ENCODE measurements around the gene HAAO.
A peak's percentile ranks its signal among the peaks of the same experiment; 100 is the strongest.

Gene HAAO

DNA sequence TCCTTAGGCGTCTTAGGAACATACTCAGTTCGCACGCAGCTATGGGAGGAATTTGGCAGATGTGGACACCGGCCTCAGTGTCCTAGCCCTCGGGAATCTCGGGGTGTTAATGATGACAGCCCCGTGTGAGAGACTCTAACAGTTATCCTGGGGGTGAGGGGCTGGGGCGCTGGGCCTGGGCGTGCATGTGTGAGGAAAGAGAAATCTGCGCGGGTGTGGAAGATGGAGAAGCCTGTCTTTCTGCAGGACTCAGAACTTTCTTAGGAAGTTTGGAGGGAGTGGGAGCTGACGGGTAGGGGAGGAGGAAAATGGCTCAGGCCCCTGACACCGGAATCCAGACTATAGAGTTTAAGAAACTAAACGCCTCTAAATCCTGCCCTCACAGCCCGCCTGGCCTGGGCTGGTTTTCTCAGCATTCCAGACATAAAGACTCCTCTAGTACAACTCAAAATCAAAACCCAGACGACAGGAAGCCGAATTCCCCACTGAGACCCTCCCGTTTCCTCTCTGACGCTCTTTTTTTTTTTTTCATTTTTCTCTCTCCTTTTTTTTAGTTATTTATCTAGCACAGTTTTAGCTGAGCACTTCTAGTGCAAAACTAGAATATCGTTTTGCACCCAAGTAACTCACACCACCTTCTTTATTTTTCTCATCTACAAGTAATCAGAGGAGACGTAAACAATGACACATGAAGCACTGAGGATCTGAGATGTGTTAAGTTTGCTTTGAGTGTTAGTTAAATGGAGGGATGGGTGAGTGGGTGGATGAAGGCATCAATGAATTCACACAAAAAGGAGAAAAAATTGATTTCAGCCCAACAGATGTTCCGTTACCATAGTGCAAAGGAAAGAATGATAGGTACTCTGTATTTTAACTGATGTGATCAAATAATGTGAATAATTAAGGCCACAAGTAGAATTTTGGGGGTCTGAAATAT is 1.2 kb upstream of the HAAO start:
- peak; percentile 46 for DNase-seq
- no peaks in the 10 kb centered on the region for H3K79me1 ChIP-seq (replicated peaks; ENCODE audit: low read length, poor library complexity, severe bottlenecking)
- H4K91ac ChIP-seq (ENCODE audit: low read length), result peak overlapping the region; percentile 67
- no peak overlapping the region for H2BK5ac ChIP-seq (ENCODE audit: low read depth, low read length, poor library complexity, severe bottlenecking)
- H2AK5ac ChIP-seq (ENCODE audit: low read length, severe bottlenecking), result no peak overlapping the region
- H2BK15ac ChIP-seq (ENCODE audit: low read depth, poor library complexity, severe bottlenecking), result no peak overlapping the region
- H3K18ac ChIP-seq (ENCODE audit: low read depth in 1 of 2, low read length in 2 of 2), result peak overlapping the region; percentile 25 to 66
- H3K27me3 ChIP-seq (ENCODE audit: control insufficient read depth in 1 of 2, insufficient read depth in 1 of 2, low read length in 2 of 2), result peaks cover 21 to 29% of the 10 kb centered on the region in 2 experiments
- H3K36me3 ChIP-seq (ENCODE audit: control insufficient read depth in 1 of 2, insufficient read depth in 2 of 2, low read depth in 1 of 2, low read length in 2 of 2), result no peaks in the 10 kb centered on the region
- peaks cover 13% of the 10 kb centered on the region for H3K4me1 ChIP-seq (ENCODE audit: control insufficient read depth, insufficient read depth, low read depth, low read length)
- H3K14ac ChIP-seq (ENCODE audit: low read length in 2 of 2), result peak overlapping the region in 1 of 2 experiments; percentile 58
- H2BK120ac ChIP-seq (ENCODE audit: low read depth, low read length), result no peak overlapping the region
- no peak overlapping the region for H3K27ac ChIP-seq (ENCODE audit: low read length, poor library complexity, severe bottlenecking)
- H2AFZ ChIP-seq (ENCODE audit: low read depth, low read length), result no peak overlapping the region
- no peak overlapping the region for H3K23ac ChIP-seq (ENCODE audit: low read length in 2 of 2)
- H3K9ac ChIP-seq (ENCODE audit: low read length), result peak overlapping the region; percentile 69
- H3K4me3 ChIP-seq (ENCODE audit: insufficient read depth in 1 of 2, low read depth in 1 of 2, low read length in 2 of 2), result peak overlapping the region; percentile 44 to 68
- H3K4me2 ChIP-seq (ENCODE audit: low read length, poor library complexity, severe bottlenecking), result peak overlapping the region; percentile 96
- peak overlapping the region in 1 of 2 experiments; percentile 77 for H3K4ac ChIP-seq (ENCODE audit: low read depth in 1 of 2, low read length in 2 of 2)
- H3K9me3 ChIP-seq (ENCODE audit: control insufficient read depth, low read length), result no peaks in the 10 kb centered on the region
- H2BK12ac ChIP-seq (ENCODE audit: low read length in 2 of 2), result peak overlapping the region in 1 of 2 experiments; percentile 43
- peak overlapping the region; percentile 81 for H4K8ac ChIP-seq (ENCODE audit: low read length)
- 20% methylated on average over 21 of the region's 22 CpGs for WGBS

DNA sequence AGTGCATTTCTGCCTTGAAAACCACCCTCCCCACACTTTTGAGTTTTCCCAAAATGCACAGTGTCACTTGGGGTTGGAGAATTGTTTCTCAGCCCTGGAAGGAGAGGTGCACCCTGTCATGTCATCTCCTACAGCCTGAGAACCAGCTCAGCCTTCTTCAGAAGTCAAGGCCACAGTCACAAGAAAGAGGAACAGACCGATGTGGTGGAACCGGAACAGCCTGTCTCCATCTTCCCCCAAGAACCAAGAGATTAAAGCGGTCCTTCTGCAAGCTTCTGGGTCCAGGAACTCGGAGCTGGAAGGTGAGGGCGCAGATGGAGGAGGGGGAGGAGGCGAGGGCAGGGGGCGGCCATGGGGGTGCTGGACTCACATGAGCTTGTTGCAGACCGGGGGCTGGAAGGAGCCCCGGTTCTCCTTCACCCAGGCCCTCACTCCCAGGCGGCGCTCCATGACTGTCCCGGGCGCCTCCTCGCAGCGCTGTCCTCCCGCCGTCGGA is 248 bp downstream of the HAAO start:
- WGBS, result 3% methylated on average over 12 of the region's 18 CpGs
- H3K18ac ChIP-seq (ENCODE audit: low read depth in 1 of 2, low read length in 2 of 2), result peak overlapping the region in 1 of 2 experiments; percentile 70
- peak overlapping the region; percentile 16 for H4K91ac ChIP-seq (ENCODE audit: low read length)
- H3K4me3 ChIP-seq (ENCODE audit: insufficient read depth in 1 of 2, low read depth in 1 of 2, low read length in 2 of 2), result peak overlapping the region; percentile 50 to 68
- no peaks in the 10 kb centered on the region for H3K36me3 ChIP-seq (ENCODE audit: control insufficient read depth in 1 of 2, insufficient read depth in 2 of 2, low read depth in 1 of 2, low read length in 2 of 2)
- no peak overlapping the region for H3K23ac ChIP-seq (ENCODE audit: low read length in 2 of 2)
- peak overlapping the region; percentile 69 for H3K9ac ChIP-seq (ENCODE audit: low read length)
- H3K79me1 ChIP-seq (replicated peaks; ENCODE audit: low read length, poor library complexity, severe bottlenecking), result no peaks in the 10 kb centered on the region
- no peak overlapping the region for H3K27ac ChIP-seq (ENCODE audit: low read length, poor library complexity, severe bottlenecking)
- no peak overlapping the region for H2BK12ac ChIP-seq (ENCODE audit: low read length in 2 of 2)
- peaks cover 13% of the 10 kb centered on the region for H3K4me1 ChIP-seq (ENCODE audit: control insufficient read depth, insufficient read depth, low read depth, low read length)
- no peak overlapping the region for H2AK5ac ChIP-seq (ENCODE audit: low read length, severe bottlenecking)
- H2BK15ac ChIP-seq (ENCODE audit: low read depth, poor library complexity, severe bottlenecking), result no peak overlapping the region
- no peak overlapping the region for H3K14ac ChIP-seq (ENCODE audit: low read length in 2 of 2)
- peak overlapping the region in 1 of 2 experiments; percentile 64 for H3K4ac ChIP-seq (ENCODE audit: low read depth in 1 of 2, low read length in 2 of 2)
- no peak overlapping the region for H2BK5ac ChIP-seq (ENCODE audit: low read depth, low read length, poor library complexity, severe bottlenecking)
- DNase-seq, result no peak
- H2AFZ ChIP-seq (ENCODE audit: low read depth, low read length), result peak overlapping the region; percentile 86
- peak overlapping the region; percentile 96 for H3K4me2 ChIP-seq (ENCODE audit: low read length, poor library complexity, severe bottlenecking)
- H3K9me3 ChIP-seq (ENCODE audit: control insufficient read depth, low read length), result no peaks in the 10 kb centered on the region
- peak overlapping the region; percentile 52 for H4K8ac ChIP-seq (ENCODE audit: low read length)
- peak overlapping the region; percentile 67 for H2BK120ac ChIP-seq (ENCODE audit: low read depth, low read length)
- H3K27me3 ChIP-seq (ENCODE audit: control insufficient read depth in 1 of 2, insufficient read depth in 1 of 2, low read length in 2 of 2), result peaks cover 26 to 34% of the 10 kb centered on the region in 2 experiments

DNA sequence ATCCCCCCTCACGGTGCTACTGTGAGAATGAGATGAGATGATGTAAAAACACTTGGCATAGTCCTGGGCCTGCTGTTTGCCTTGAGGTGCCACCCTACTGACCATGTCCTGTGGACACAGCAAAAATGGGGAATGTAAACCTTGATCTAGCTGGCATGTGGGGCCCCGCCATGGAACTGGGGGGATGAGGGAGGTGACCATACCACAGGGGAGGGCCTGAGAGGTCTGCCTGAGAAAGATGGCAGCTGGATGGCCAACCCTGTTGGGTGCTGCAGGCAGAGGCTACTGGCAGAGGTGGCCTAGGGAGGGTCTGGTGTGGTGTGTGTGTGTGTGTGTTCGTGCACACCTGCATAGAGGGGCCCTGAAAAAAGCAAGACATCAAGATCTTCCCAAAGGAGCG is 777 bp downstream of the HAAO start:
- WGBS, result 98% methylated on average over 3 of the region's 4 CpGs
- H3K4me1 ChIP-seq (ENCODE audit: control insufficient read depth, insufficient read depth, low read depth, low read length), result peaks cover 13% of the 10 kb centered on the region
- H2AK5ac ChIP-seq (ENCODE audit: low read length, severe bottlenecking), result no peak overlapping the region

DNA sequence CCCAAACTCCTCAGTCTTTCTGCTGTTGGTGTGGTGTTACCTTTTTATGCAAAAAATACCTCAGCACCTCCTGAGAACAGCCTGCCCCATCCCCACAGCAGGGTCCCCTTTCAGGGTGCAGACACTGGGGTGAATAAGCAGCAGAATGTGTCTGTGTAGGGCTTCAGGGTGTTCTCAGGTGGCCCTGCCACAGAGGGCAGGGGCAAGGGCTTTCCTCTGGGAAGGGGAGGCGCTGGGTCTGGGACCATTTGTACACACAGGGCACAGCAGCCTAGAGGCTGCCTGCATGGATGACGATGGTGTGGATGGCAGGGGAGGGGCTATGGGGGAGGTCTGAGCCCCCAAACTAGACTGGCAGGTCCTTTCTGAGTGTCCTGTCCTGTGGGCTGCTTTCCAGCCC is 2.6 kb downstream of the HAAO start:
- Histone ChIP-seq H3K4me3 (ENCODE audit: insufficient read depth in 1 of 2, low read depth in 1 of 2, low read length in 2 of 2) (no peak overlapping the region), H3K14ac (ENCODE audit: low read length in 2 of 2) (no peak overlapping the region), H4K91ac (ENCODE audit: low read length) (no peak overlapping the region), H2AK5ac (ENCODE audit: low read length, severe bottlenecking) (no peak overlapping the region), H3K4ac (ENCODE audit: low read depth in 1 of 2, low read length in 2 of 2) (no peak overlapping the region), H3K18ac (ENCODE audit: low read depth in 1 of 2, low read length in 2 of 2) (no peak overlapping the region), H3K23ac (ENCODE audit: low read length in 2 of 2) (no peak overlapping the region), H2BK5ac (ENCODE audit: low read depth, low read length, poor library complexity, severe bottlenecking) (no peak overlapping the region), H3K36me3 (ENCODE audit: control insufficient read depth in 1 of 2, insufficient read depth in 2 of 2, low read depth in 1 of 2, low read length in 2 of 2) (peaks cover 0 to 5% of the 10 kb centered on the region in 2 experiments), H3K27ac (ENCODE audit: low read length, poor library complexity, severe bottlenecking) (no peak overlapping the region), H4K8ac (ENCODE audit: low read length) (no peak overlapping the region), H3K9me3 (ENCODE audit: control insufficient read depth, low read length) (no peaks in the 10 kb centered on the region), H2AFZ (ENCODE audit: low read depth, low read length) (no peak overlapping the region), H3K9ac (ENCODE audit: low read length) (no peak overlapping the region), H3K79me1 (replicated peaks; ENCODE audit: low read length, poor library complexity, severe bottlenecking) (no peaks in the 10 kb centered on the region), H2BK15ac (ENCODE audit: low read depth, poor library complexity, severe bottlenecking) (no peak overlapping the region), H2BK120ac (ENCODE audit: low read depth, low read length) (no peak overlapping the region), H3K27me3 (ENCODE audit: control insufficient read depth in 1 of 2, insufficient read depth in 1 of 2, low read length in 2 of 2) (peaks cover 26 to 34% of the 10 kb centered on the region in 2 experiments), H3K4me2 (ENCODE audit: low read length, poor library complexity, severe bottlenecking) (no peak overlapping the region), H2BK12ac (ENCODE audit: low read length in 2 of 2) (no peak overlapping the region), H3K4me1 (ENCODE audit: control insufficient read depth, insufficient read depth, low read depth, low read length) (peaks cover 11% of the 10 kb centered on the region)
- no peak for DNase-seq
- WGBS, result 100% methylated on average over 2 of the region's 2 CpGs

More for the DNA sequence above, 777 bp downstream of the HAAO start:
- Histone ChIP-seq H3K9me3 (ENCODE audit: control insufficient read depth, low read length) (no peaks in the 10 kb centered on the region), H3K4me2 (ENCODE audit: low read length, poor library complexity, severe bottlenecking) (no peak overlapping the region), H2BK15ac (ENCODE audit: low read depth, poor library complexity, severe bottlenecking) (no peak overlapping the region), H3K79me1 (replicated peaks; ENCODE audit: low read length, poor library complexity, severe bottlenecking) (no peaks in the 10 kb centered on the region), H2BK120ac (ENCODE audit: low read depth, low read length) (no peak overlapping the region), H2BK5ac (ENCODE audit: low read depth, low read length, poor library complexity, severe bottlenecking) (no peak overlapping the region), H2BK12ac (ENCODE audit: low read length in 2 of 2) (peak overlapping the region in 1 of 2 experiments; percentile 38), H3K4ac (ENCODE audit: low read depth in 1 of 2, low read length in 2 of 2) (peak overlapping the region in 1 of 2 experiments; percentile 9), H3K23ac (ENCODE audit: low read length in 2 of 2) (no peak overlapping the region), H4K91ac (ENCODE audit: low read length) (no peak overlapping the region), H3K36me3 (ENCODE audit: control insufficient read depth in 1 of 2, insufficient read depth in 2 of 2, low read depth in 1 of 2, low read length in 2 of 2) (peaks cover 0 to 5% of the 10 kb centered on the region in 2 experiments), H3K4me3 (ENCODE audit: insufficient read depth in 1 of 2, low read depth in 1 of 2, low read length in 2 of 2) (no peak overlapping the region), H3K14ac (ENCODE audit: low read length in 2 of 2) (peak overlapping the region in 1 of 2 experiments; percentile 66), H3K27ac (ENCODE audit: low read length, poor library complexity, severe bottlenecking) (no peak overlapping the region), H3K18ac (ENCODE audit: low read depth in 1 of 2, low read length in 2 of 2) (no peak overlapping the region), H3K9ac (ENCODE audit: low read length) (peak overlapping the region; percentile 69), H3K27me3 (ENCODE audit: control insufficient read depth in 1 of 2, insufficient read depth in 1 of 2, low read length in 2 of 2) (peaks cover 26 to 34% of the 10 kb centered on the region in 2 experiments), H4K8ac (ENCODE audit: low read length) (no peak overlapping the region), H2AFZ (ENCODE audit: low read depth, low read length) (no peak overlapping the region)
- DNase-seq, result no peak
